Activated T-cell treated with anti-CD3 and anti-CD28 coated beads for 4 hours (primary cell): ENCODE data around the gene WNT9A.

ENCODE experiments used
- DNase-seq: peaks from one replicate; pipeline ENCODE4 v3.0.0-alpha.2; 2020

WNT9A gene

DNA sequence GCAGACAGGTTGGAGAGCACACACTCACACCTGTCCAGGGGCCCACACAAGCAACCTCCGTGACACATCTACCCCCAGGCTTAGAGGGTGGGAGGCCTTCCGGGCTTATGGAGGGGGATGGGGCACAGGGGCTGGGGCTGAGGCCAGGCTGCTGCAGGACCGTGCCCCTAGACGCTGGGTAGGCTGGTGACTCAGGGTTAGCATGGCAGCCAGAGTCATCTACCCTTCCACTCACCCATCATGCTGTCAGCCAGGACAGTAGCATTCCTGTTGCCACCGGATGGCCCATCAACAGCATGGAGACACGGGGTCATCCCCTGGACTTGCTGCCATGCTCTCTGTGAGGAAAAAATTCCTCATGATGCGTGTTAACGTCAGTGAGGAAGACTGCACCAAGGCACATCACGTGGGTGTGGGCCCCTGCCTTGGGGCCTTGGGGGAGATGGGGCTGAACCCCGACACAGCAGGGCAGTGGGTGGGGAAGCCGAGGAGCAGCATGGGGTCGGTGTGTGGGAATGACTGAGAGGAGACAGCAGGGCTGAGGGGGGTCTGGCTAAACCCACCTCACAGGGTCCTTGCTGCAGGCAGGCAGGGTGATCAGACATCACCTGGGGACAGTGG lies 52.8 kb downstream of the WNT9A start:
- no peak for DNase-seq

DNA sequence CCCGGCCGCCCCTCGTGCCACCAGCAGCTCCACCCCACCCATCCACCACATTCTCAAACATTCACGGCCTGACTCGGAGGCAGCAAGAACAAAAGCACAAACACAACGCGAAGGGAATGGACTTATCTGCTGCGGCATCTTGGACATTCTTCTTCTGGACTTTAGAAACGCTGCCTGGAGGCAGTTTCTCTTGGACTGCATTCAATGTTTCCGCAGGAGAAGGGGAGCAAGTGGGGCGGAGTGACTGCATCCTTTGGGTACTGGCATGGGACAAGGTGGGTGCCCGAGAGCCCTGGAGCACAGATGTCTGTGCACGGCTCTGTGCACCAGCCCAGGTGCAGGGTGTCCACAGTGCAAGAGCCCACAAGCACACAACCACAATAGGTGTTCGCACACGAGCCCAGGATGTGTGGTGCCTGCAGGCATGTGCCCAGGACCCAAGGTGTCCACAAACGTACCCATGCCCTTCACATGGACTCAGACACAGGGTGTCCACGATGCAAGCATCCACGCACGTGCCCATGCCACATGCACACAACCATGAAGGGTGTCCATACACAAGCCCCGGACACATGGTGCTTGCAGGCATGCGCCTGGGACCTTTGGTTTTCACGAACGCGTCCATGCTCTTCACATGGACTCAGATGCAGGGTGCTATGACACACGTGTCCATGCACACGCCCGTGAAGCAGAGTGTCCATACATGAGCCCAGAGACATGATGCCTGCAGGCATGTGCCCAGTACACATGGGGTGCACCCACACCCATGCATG lies 53.6 kb downstream of the WNT9A start:
- DNase-seq = no peak

DNA sequence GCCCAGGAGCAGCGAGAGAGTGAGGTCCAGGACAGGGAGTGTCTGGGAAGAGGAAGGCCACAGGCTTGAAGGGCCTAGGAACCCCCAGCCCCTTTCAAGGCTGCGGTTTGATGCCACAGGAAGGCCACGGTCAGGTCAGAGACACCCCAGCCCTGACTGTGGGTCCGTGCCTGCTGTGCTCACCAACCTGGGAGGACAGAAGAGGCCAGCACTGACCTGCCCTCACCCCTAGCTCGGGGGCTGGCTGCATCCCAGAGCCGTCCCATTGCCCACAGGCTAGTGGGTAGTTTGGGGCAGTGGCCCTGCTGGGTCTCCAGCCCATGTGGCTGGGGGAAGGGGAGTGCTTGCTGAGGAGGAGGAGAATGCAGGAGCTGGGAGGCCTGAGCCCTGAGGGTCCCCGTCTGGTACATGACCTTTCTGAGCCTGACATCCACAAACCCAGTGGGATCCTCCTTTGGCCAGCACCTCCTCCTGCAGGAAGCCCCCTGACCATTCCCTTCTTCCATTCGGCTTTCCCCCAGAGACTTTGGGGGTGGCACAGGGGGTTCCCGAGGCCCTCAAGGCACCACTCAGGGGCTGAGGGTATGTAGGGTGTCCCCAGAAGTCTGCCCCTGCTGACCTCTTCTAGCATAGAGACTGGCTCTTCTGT lies 54.3 kb downstream of the WNT9A start:
- DNase-seq = no peak

DNA sequence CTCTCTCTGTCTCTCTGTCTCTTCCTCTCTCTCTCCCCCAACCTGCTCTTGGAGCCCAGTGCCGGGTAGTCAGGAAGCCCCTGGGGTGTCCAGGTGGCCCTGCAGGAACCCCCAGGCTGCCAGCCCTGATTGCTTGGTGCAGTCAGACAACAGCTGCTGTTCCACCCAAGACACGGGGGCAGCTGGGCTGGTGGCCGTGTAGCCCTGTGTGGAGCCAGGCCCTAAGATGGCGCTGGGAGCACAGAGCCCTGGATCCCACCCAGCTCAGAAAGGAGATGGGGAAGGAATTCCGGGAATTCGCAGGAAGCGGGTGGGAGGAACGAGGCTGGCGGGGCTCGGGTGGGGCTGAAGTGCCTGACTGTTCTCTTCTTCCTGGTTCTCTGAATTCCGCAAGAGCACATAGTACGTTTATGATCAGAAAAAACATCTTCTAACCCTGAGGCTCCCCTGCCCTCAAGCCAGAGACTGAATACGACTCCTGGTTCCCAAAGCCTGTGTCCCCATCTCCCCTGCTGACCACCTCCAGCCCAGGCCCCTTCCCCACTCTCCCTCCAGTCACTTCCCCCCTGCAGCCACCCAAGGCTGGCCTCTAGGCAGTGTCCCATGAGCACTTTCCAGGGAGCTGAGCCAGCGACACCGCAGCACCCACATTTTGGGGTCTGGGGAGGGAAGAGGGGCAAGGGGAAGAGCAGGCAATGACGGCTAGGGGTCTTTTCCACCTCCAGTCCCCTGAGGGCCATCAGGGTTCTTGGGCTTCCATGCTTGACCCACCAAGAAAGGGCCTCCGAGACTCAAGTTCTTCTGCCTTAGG lies 55.0 kb downstream of the WNT9A start:
- DNase-seq = no peak

DNA sequence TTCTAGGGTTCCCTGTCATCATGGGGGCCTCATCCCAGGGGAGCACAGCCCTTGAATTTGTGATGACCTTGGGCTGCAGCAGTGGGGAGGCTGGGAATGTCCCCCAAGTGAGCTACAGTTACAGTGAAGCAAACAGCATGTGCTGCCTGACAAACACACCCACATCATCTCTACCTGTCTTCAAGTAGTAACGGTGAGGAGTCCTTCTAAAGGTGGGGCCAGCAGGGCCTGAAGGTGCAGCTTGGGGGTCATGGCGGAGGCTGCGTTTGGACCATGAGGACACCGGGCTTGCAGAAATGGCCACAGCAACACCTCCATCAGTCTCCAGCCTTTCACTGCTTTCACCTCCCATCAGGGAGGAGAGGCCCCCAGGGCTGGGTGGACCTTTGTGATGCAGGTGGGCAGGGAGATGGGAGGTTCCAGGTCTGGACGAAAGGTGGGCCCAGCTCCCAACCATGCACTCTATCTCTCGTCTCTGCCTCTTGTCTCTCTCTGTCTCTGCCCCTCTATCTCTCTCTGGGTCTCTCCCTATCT lies 55.7 kb downstream of the WNT9A start:
- DNase-seq = no peak

DNA sequence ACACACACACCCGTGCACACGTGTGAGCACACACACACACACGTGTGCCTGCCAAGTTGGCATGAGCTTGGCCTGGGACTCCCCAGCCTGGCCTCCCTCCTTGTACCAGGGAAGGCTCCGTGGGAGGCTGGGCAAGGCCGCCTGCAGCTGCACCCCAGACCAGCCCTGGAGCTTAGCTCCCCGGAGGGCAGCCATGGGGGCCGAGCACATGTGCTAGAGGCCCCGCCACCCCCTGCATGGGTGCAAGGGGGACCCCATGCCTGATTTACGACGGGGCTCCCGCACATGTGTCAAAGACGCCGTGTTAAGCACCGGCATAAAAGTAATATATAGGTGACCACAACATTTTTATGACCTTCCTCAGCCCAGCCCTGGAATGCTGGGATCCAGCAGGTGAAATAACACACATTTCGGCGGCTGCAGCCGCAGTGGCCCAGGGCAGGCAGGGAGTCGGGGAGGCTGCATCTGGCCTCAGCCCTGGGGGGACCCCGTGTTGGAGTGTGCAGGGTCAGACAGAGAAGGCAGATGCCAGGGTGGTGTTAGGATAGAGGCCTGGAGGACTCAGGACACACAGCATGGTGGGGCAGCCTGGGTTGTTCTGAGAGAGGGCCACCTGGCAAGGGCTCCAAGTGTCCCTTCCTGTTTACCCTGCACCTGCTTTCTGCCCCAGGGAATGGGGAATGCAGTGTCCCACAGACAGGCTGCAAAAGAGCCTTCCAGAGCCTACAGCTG lies 56.3 kb downstream of the WNT9A start:
- DNase-seq = no peak

DNA sequence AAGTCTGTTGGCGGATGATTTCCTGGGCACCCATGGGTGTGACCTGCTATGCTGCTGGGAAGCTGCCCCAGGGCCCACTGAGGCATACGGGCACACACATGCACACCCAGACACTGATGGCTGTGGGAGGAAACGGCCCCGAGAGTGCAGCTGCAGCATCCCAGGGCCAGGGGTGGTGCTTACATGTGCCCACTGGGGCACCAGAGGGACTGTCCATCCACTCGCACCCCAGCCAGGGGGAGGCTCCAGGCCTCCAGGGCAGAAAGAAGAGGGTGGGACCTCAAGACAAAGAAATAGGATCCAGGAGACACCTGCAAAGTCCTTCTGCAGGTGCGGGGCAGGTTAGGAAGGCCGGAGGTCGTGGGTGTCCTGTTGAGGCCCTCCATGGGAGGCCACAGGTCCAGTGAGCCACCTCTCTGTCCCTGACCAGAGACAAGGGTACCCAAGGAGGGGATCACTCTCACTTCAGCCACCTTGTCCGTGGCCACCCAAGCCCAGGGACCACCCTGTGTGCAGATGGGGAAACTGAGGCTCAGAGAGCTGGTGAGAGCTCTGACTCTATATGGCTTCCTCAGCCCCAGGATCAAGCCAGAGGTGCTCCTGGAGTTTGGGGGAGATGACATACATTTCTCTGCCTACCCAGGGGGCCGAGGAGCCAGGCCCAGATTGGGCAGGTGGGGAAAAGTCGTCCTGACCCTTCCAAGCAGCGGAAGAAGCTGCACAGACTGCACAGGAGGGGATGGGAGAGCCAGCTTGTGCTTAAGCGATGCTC lies 57.1 kb downstream of the WNT9A start:
- DNase-seq = no peak

DNA sequence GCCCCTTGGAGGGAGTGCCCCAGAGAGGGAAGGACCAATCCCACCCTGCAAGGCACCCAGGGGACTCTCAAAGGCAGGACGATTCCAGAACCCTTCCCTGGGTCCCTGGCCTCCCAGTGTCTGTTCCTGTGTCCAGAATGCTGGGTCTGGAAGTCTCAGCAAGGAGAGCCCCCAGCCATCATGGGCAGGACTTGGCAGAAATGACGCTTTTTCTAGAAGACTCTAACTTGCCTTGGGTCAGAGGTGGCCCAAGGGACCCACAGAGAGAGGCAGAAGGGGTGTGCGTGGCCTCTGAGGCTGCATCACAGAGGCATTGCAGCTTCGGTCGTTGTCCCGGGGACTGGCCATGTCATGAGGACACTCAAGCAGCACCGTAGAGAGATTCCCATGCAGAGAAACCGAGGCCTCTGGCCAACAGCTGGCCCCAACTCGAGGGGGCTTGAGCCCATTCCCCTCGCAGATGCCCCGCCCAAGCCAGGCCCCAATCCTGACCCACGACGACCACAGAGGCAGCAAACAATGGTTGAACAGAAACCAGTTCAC lies 57.8 kb downstream of the WNT9A start:
- DNase-seq = no peak

DNA sequence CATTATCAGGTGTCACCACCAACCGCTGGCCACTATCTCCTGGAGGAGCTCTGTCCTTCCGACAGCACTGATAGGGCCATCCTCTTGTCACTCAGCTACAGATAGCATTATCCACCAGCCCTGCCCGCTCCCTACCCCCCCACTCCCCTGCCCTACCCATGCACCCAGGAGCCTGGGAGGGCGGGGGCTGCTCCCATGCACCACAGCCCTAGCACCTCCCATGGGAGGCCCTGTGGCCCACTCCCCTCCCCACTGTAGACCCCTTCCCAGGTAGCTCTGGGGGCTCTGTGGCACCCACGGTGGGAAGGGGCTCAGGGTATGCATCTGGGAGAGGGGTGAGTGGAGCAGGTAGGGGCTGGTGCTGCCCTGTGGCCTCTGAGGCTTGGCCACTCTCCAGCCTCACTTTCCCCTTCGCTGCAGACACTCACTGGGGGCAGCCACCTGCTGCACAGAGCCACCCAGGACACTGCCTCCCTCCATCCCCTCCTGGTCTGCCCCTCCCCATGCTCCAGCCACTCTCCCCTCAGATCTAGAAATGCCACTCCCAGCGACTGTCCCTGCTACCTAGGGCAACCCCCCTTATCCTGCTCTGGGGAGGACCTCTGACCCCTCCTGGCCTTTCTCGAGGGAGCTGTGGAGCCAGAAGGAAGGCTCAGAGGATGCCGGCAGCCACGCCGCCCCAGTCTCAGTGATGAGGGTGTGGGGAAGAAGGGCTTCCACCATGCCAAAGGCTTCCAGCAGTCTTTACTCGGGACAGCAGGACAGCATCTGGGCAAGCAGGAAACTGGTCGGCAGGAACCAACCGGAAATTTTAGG lies 58.5 kb downstream of the WNT9A start:
- DNase-seq = no peak

DNA sequence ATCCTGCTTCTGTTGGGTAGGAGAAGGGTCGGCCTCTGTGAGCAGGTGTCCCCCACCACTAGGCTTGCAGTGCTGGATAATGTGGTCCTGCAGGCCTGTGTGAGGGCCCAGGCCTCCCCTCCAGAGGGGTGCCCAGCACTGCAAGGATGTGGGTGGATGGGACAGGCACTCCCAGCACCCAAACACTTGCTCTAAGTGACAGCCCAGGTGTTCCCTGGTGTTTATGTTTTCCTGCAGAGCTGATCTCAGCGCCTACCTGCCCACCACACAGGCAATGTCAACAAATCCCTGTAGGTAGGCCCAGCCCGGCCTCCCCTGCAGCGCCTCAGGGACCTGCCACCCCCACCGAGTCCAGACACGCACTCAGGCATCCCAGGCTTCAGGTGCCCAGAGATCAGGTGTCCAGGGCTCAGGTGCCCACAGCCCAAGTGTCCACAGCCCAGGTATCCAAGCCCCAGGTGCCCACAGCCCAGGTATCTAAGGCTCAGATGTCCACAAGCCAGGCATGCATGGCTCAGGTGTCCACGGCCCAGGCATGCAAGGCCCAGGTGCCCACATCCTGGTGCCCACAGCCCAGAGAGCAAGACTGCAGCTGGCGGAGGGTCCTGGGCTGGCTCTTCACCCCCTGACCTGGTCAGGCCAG lies 59.2 kb downstream of the WNT9A start:
- DNase-seq = no peak

DNA sequence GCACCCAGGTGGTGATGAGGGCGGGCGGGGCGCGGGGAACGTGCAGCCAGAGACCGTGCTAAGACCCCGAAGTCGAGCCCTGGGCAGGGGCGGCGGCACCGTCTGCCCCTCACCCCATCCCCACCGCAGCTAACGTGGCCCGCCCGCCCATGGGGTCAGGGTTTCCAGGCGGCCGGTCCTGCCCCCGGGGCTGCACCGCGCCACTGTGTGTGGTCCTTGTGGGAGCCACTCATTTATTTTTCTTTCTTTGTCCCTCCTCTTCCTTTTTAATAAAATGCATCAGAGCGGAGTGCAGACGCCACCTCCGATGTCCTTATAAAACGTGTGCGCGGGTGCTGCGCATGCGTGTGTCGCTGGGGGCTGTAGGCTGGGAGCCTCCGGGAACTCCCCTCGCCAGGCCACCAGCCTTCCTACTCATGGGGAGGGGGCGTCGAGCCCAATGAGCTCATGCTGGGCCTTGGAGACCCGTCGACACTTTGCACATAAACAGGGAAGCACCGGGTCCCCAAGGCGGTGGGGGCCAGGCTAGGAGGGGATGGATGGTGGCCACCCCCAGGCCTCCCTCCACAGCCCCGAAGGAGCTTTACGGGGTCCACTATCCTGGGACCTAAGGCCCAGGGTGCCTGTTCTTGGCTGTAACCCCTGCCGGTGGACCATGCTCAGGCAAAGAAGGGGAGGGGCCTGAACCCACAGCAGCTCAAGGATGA lies 59.9 kb downstream of the WNT9A start:
- DNase-seq = no peak

DNA sequence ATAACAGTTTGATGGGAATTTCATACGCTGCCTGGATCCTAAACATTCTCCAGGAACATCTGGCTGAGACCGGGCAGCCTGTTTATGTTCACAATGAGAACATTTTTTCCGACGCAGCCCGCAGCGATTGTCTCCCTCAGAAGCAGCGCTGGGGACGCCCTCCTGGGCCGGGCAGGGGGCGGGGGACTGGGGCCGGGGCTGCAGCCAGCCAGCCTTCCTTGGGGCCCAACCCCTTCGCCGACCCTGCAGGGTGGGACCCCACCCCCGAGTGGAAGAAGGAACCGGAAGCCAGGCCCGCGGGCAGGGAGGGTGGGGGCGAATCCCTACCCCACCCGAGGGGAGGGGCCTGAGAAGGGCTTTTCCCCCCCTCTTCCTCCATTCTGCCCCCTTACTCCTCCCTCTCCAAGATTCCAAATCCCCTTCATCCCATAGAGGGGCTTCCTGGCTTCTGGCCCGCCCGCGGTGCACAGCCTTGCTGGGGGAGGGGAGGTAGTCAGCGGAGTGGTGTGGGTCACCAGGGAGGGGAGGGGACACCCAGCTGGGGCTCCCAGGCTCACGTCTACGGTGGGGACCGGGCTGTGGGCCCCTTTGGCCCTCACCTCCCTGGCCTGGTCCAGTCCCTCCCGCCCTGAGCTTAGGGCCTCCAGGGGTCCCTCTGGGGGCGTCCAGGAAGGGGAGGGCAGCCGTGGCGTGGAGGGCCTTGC lies 60.6 kb downstream of the WNT9A start:
- DNase-seq = no peak

DNA sequence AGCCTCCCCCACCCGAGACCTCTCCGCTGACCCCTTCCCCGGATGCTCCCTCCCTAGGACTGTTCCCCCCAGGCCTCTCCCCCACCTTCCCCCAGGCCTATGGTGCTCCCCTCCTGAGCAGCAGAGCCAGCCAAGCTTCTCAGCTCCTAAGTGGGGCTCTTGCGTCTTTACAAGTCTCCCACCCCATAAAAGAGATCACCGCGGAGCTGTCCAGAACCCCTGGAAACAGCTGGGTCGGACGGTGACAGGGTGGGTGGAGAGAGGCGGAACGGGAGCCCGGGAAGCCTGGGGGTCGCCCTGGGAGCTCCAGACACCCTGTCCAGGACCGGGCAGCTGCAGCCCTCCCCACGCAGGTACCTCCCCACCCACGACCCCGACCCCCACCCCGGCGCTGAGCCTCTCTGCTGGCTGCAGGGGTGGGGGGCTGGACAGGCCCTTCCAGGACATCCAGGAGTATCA lies 61.2 kb downstream of the WNT9A start:
- no peak for DNase-seq

DNA sequence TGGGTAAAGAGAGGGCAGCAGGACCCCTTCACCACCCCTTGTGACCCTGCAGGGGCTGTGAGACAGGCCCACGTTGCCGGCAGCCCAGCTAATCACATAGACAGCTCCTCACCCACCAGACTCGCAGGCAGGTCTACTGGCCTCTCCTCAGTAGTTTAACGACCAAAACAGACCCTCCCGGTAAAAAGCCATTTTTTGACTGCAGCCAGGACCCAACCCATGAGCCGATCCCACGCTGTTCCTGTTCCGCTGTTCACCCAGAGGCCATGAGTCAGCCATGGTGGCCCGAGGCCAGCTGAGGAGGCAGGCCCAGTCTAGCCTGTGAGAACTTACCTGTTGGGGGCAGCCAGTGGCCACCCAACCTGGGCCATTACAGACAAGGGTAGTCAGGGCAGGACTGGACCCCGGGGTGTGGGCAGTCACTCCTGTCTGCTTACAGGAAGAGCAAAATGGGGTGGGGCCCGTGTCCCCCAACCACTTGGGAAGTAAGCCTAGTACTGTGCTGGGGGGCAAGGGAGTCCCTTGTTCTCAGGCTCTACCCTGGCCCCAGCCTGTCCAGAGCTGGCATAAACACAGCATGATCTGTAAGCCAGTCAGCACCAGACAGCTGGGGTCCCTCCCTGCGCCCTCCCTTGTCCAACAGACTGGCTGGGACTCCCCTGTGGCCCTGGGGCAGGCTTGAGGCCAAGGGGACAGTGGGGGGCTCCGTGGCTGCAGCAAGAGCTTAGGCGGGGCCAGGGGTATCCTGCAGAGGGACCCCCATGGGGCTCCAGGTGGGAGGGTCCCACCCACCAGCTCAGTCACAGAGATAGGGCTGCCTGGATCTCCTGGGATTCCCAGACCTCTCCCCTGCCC lies 61.9 kb downstream of the WNT9A start:
- no peak for DNase-seq

DNA sequence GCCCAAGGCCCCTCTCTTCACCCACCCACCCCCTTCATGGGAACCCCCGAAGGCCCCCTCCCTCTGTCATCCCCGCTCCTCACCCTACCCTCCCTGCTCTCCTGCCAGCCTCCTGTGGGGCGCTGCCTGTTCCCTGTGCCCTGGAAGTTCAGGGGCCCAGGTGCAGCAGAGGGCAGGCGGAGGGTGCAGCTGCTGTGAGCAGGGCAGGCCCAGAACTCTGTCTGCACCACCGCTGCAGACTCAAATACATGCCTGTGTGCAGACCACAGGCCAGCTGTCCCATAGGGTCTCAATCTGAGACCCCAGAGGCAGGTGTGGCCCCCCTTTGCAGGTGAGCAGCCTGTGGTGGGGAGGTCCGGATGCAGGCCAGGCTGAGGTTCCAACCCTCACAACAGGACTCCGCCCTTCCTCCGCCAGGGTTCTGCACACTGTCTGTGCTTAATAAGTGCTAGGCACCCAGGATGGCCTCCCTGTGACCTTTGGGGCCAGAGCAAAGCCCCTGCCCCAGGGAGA lies 62.5 kb downstream of the WNT9A start:
- DNase-seq = no peak

DNA sequence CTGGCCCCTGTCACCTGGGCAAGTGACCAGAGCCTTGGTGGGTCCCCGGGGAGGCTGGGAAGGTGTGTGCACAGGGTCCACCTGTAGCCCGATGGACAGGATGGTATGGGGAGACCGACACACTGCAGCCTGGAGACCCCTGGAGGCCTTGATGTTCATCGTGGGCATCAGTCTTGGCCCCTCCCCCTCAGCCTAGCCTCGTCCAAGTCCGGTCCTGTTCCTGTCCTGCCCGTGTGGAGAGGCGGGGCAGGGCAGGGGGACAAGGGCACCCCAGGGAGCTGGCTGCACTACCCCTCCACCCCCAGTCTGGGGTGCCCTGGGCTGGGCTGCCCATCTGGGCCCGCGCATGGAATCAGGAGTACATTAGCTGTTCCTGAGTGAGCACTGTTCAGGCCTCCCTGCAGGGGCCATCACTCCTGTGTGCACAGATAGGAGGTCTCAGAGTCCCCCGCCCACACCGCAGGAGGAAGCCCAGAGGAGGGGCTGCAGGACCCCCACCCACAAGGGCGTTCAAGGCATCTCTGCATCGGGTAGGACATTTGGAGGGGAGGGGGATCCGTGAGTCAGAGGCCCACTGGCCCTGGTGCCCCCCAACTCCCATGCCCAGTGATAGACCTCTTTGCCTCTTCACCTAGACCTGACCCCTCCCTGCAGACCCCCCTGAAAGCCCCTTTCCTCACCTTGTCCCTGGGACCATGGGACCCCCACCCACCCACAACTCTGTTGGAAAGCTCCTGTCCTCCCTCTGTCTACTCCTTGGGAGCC lies 63.2 kb downstream of the WNT9A start:
- DNase-seq = no peak
